Mesenchymal stem cell (in vitro differentiated cells and primary cell): Measurements from ENCODE around the gene CREB3L1.

Experiments
- DNase-seq: peaks from one replicate; pipeline ENCODE4 v3.0.0-alpha.2; 2013
- H2AFZ ChIP-seq: one replicate; pipeline ENCODE4 v1.6.1; 2013; ENCODE audit warnings: low read depth, mild to moderate bottlenecking, control low read depth, inconsistent platforms, low read length, moderate library complexity
- H2AK5ac ChIP-seq: 2 replicates; pipeline ENCODE4 v1.6.1; 2013; ENCODE audit warnings: low read length, moderate library complexity, mild to moderate bottlenecking, inconsistent platforms; ENCODE audit not compliant: severe bottlenecking
- H2BK120ac ChIP-seq: one replicate; pipeline ENCODE4 v1.6.1; 2013; ENCODE audit warnings: low read depth, mild to moderate bottlenecking, inconsistent platforms, low read length, moderate library complexity
- H2BK12ac ChIP-seq, 2 experiments: one replicate each; pipeline ENCODE4 v1.6.1; 2013; ENCODE audit warnings: inconsistent platforms in 2 of 2, low read length in 2 of 2, mild to moderate bottlenecking in 2 of 2, moderate library complexity in 2 of 2, control low read depth in 1 of 2
- H2BK15ac ChIP-seq: one replicate; pipeline ENCODE4 v1.6.1; 2013; ENCODE audit warnings: mild to moderate bottlenecking, low read depth, inconsistent platforms; ENCODE audit not compliant: poor library complexity, severe bottlenecking
- H2BK5ac ChIP-seq: 2 replicates; pipeline ENCODE4 v1.6.1; 2013; ENCODE audit warnings: low read depth, mild to moderate bottlenecking, low read length, control low read depth, inconsistent platforms; ENCODE audit not compliant: poor library complexity, severe bottlenecking
- H3K14ac ChIP-seq, 2 experiments: one replicate each; pipeline ENCODE4 v1.6.1; 2013; ENCODE audit warnings: inconsistent platforms in 2 of 2, low read length in 2 of 2, control low read depth in 1 of 2, mild to moderate bottlenecking in 1 of 2, moderate library complexity in 1 of 2
- H3K18ac ChIP-seq, 2 experiments: one replicate each; pipeline ENCODE4 v1.6.1; 2013; ENCODE audit warnings: inconsistent platforms in 2 of 2, low read length in 2 of 2, control low read depth in 1 of 2, low read depth in 1 of 2, mild to moderate bottlenecking in 1 of 2
- H3K23ac ChIP-seq, 2 experiments: one replicate each; pipeline ENCODE4 v1.6.1; 2013; ENCODE audit warnings: inconsistent platforms in 2 of 2, low read length in 2 of 2, mild to moderate bottlenecking in 2 of 2, moderate library complexity in 2 of 2, control low read depth in 1 of 2
- H3K27ac ChIP-seq: 2 replicates; pipeline ENCODE4 v1.5.1; 2013; ENCODE audit warnings: mild to moderate bottlenecking, moderate library complexity, low read length, control low read depth, inconsistent platforms; ENCODE audit not compliant: poor library complexity, severe bottlenecking
- H3K27me3 ChIP-seq, 2 experiments: 2 replicates each; pipeline versions ENCODE4 v1.6.1 to v1.7.0; 2013; ENCODE audit warnings: low read length in 2 of 2, mild to moderate bottlenecking in 2 of 2, moderate library complexity in 2 of 2, control low read depth in 1 of 2, inconsistent platforms in 1 of 2; ENCODE audit not compliant: control insufficient read depth in 1 of 2, insufficient read depth in 1 of 2
- H3K36me3 ChIP-seq, 2 experiments: 2 replicates each; pipeline versions ENCODE4 v1.6.1 to v1.7.0; 2013; ENCODE audit warnings: low read length in 2 of 2, control low read depth in 1 of 2, inconsistent platforms in 1 of 2, low read depth in 1 of 2, mild to moderate bottlenecking in 1 of 2; ENCODE audit not compliant: insufficient read depth in 2 of 2, control insufficient read depth in 1 of 2
- H3K4ac ChIP-seq, 2 experiments: one replicate each; pipeline ENCODE4 v1.6.1; 2013; ENCODE audit warnings: inconsistent platforms in 2 of 2, low read length in 2 of 2, mild to moderate bottlenecking in 2 of 2, moderate library complexity in 2 of 2, control low read depth in 1 of 2, low read depth in 1 of 2
- H3K4me1 ChIP-seq: 2 replicates; pipeline ENCODE4 v1.6.1; 2013; ENCODE audit warnings: low read depth, low read length, control low read depth; ENCODE audit not compliant: control insufficient read depth, insufficient read depth
- H3K4me2 ChIP-seq: 2 replicates; pipeline ENCODE4 v1.6.1; 2013; ENCODE audit warnings: low read length, mild to moderate bottlenecking, inconsistent platforms; ENCODE audit not compliant: poor library complexity, severe bottlenecking
- H3K4me3 ChIP-seq, 2 experiments: 2 replicates each; pipeline versions ENCODE4 v1.5.1 to v1.7.0; 2013; ENCODE audit warnings: low read length in 2 of 2, mild to moderate bottlenecking in 2 of 2, control low read depth in 1 of 2, low read depth in 1 of 2; ENCODE audit not compliant: insufficient read depth in 1 of 2
- H3K79me1 ChIP-seq: replicated peaks from 2 replicates; pipeline ENCODE4 v1.6.1; 2013; ENCODE audit warnings: mild to moderate bottlenecking, control low read depth, low read length, inconsistent platforms; ENCODE audit not compliant: poor library complexity, severe bottlenecking
- H3K9ac ChIP-seq: 2 replicates; pipeline ENCODE4 v1.7.0; 2013; ENCODE audit warnings: mild to moderate bottlenecking, low read length, moderate library complexity
- H3K9me3 ChIP-seq: 2 replicates; pipeline ENCODE4 v1.7.0; 2013; ENCODE audit warnings: mild to moderate bottlenecking, low read length; ENCODE audit not compliant: control insufficient read depth
- H4K8ac ChIP-seq: one replicate; pipeline ENCODE4 v1.6.1; 2013; ENCODE audit warnings: inconsistent platforms, mild to moderate bottlenecking, low read length, moderate library complexity
- H4K91ac ChIP-seq: one replicate; pipeline ENCODE4 v1.6.1; 2013; ENCODE audit warnings: mild to moderate bottlenecking, low read length, inconsistent platforms
- WGBS: methylation state at CpG from one replicate; pipeline ENCODE4 v1.1.7; 2013; ENCODE audit warnings: mixed read lengths; 5-methylcytosine and 5-hydroxymethylcytosine counted together

The CREB3L1 gene

DNA sequence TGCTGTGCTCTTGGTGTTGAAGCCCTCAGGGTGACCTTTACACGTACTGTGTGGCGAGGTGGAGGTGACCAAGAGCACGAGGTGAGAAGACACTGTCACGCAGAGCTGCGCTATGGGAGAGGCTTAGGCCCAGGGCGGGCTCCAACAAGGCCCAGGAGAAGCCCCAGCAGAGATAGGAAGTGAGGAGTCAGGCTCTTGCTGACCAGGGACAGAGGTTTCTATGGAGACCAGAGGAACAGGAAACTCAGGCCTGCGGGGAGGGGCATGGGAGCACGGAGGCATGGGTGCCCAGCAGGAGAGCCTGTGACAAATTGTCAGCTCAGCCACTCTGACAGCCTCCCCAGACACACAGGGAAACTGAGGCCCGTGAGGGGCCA, 85.6 kb downstream of the CREB3L1 start:
- Histone ChIP-seq H3K4me3 (peak overlapping the region in 1 of 2 experiments; percentile 10), H2AK5ac (peak overlapping the region; percentile 15), H4K91ac (peak overlapping the region; percentile 67), H3K9me3 (no peaks in the 10 kb centered on the region), H2BK120ac (no peak overlapping the region), H3K18ac (peak overlapping the region; percentile 37 to 96), H3K14ac (peak overlapping the region in 1 of 2 experiments; percentile 82), H2BK15ac (peak overlapping the region; percentile 66), H2BK12ac (peak overlapping the region in 1 of 2 experiments; percentile 94), H3K9ac (peak overlapping the region; percentile 42), H3K79me1 (peaks cover 20% of the 10 kb centered on the region), H2AFZ (no peak overlapping the region), H3K27ac (peak overlapping the region; percentile 59), H3K4me2 (peak overlapping the region; percentile 44), H3K4me1 (peaks cover 60% of the 10 kb centered on the region), H2BK5ac (no peak overlapping the region), H3K23ac (no peak overlapping the region), H3K36me3 (peaks cover 2 to 27% of the 10 kb centered on the region in 2 experiments), H3K4ac (peak overlapping the region in 1 of 2 experiments; percentile 96), H3K27me3 (no peaks in the 10 kb centered on the region), H4K8ac (peak overlapping the region; percentile 27)
- WGBS, result 40% methylated on average over 9 of the region's 9 CpGs
- DNase-seq, result peak; percentile 91

DNA sequence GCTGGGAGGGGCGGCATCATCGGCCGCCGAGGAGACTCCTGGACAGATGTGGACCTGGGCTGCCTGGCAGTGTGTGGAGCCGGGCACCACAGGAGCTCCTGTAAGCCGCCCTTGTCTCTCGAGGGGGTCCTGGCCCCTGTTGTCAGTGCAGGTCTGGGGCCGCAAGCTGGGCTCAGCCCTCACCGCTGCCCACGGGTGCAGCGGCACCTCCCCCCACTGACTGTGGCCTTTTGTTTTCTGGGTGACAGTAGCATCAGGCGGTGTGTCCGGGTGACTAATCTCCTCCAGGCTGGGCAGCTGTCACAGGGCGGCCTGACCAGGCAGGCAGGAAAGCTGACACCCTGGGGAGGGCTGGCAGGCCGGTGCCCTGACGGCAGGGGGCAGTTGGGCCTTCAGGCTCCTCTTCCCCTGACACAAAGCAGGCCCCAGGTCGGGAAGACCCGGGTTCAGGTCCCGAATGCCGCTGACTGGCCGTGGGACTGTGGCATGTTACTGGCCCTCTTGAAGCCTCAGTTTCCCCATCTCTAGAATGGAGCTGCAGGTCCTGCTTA, 86.1 kb downstream of the CREB3L1 start:
- peak overlapping the region; percentile 42 for H3K9ac ChIP-seq
- peak overlapping the region; percentile 16 to 91 for H3K18ac ChIP-seq
- H3K4ac ChIP-seq, result peak overlapping the region; percentile 29 to 47
- peak overlapping the region; percentile 46 for H4K8ac ChIP-seq
- peak overlapping the region in 1 of 2 experiments; percentile 10 for H3K4me3 ChIP-seq
- H2BK15ac ChIP-seq, result peak overlapping the region; percentile 20
- peak overlapping the region in 1 of 2 experiments; percentile 83 for H3K14ac ChIP-seq
- H2AK5ac ChIP-seq, result peak overlapping the region; percentile 15
- DNase-seq, result peak; percentile 62
- peaks cover 63% of the 10 kb centered on the region for H3K4me1 ChIP-seq
- peak overlapping the region; percentile 59 for H3K27ac ChIP-seq
- no peaks in the 10 kb centered on the region for H3K9me3 ChIP-seq
- no peaks in the 10 kb centered on the region for H3K27me3 ChIP-seq
- H2BK120ac ChIP-seq, result no peak overlapping the region
- H3K4me2 ChIP-seq, result peak overlapping the region; percentile 44
- no peak overlapping the region for H3K23ac ChIP-seq
- H2AFZ ChIP-seq, result no peak overlapping the region
- peak overlapping the region; percentile 49 to 89 for H2BK12ac ChIP-seq
- peaks cover 20% of the 10 kb centered on the region for H3K79me1 ChIP-seq
- WGBS, result 72% methylated on average over 21 of the region's 21 CpGs
- peaks cover 7 to 32% of the 10 kb centered on the region in 2 experiments for H3K36me3 ChIP-seq
- H4K91ac ChIP-seq, result peak overlapping the region; percentile 64
- H2BK5ac ChIP-seq, result no peak overlapping the region

DNA sequence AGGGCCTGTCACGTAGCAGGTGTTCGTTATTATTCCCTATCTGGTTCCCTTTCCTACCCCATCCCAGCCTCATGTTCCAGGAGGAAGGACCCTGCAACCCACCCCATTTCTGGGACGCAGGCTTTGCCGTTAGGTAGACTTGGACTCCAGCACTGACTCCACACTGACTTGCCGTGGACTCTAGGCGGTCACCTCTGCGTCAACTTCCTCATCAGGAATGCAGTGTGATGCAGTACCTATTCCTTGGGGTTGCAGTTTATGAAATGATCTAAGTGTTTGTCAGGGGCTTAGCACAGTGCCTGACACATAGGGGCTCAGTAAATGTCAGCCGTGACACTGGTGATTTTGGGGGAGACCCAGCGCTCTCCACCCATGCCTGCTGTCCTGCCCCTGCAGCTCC, 86.6 kb downstream of the CREB3L1 start:
- Histone ChIP-seq H3K23ac (no peak overlapping the region), H3K14ac (no peak overlapping the region), H2BK12ac (peak overlapping the region in 1 of 2 experiments; percentile 23), H3K4me1 (peaks cover 64% of the 10 kb centered on the region), H2AFZ (no peak overlapping the region), H3K27me3 (no peaks in the 10 kb centered on the region), H2BK5ac (no peak overlapping the region), H2AK5ac (peak overlapping the region; percentile 24), H4K91ac (no peak overlapping the region), H3K9ac (no peak overlapping the region), H3K4me3 (no peak overlapping the region), H3K9me3 (no peaks in the 10 kb centered on the region), H3K18ac (no peak overlapping the region), H3K4me2 (peak overlapping the region; percentile 44), H3K36me3 (peaks cover 8 to 33% of the 10 kb centered on the region in 2 experiments), H3K79me1 (peaks cover 21% of the 10 kb centered on the region), H2BK15ac (peak overlapping the region; percentile 20), H2BK120ac (no peak overlapping the region), H3K4ac (peak overlapping the region in 1 of 2 experiments; percentile 29), H3K27ac (peak overlapping the region; percentile 59), H4K8ac (peak overlapping the region; percentile 46)
- DNase-seq, result no peak
- WGBS, result 91% methylated on average over 9 of the region's 9 CpGs

DNA sequence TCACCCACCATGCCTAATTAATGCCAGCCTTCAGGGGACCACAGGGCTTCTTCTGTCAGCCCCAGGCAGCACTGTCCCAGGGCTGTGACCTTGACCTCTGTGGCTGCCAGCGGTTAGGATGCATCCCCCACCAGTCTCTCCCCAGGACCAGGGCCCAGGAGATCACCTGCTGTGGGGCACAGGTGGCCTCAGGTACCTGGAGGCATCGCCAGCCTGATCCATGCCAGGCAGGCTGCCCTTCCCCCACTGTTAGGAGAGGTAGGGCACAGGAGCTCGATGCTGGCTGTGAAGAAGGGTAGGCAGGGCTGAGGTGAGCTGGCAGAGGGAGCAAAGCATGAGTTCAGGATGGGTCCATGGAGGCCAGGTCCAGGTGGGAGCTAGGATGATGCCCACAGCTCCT, 87.3 kb downstream of the CREB3L1 start:
- H3K9me3 ChIP-seq, result no peaks in the 10 kb centered on the region
- no peak overlapping the region for H2AK5ac ChIP-seq
- no peak overlapping the region for H2AFZ ChIP-seq
- H4K91ac ChIP-seq, result peak overlapping the region; percentile 15
- H3K79me1 ChIP-seq, result peaks cover 23% of the 10 kb centered on the region
- no peak overlapping the region for H3K23ac ChIP-seq
- no peak overlapping the region for H3K4ac ChIP-seq
- no peak overlapping the region for H3K9ac ChIP-seq
- peaks cover 71% of the 10 kb centered on the region for H3K4me1 ChIP-seq
- H3K27me3 ChIP-seq, result no peaks in the 10 kb centered on the region
- H4K8ac ChIP-seq, result no peak overlapping the region
- peak overlapping the region in 1 of 2 experiments; percentile 2 for H2BK12ac ChIP-seq
- H3K36me3 ChIP-seq, result peaks cover 12 to 39% of the 10 kb centered on the region in 2 experiments
- no peak for DNase-seq
- no peak overlapping the region for H3K4me2 ChIP-seq
- WGBS, result 96% methylated on average over 3 of the region's 3 CpGs
- no peak overlapping the region for H2BK15ac ChIP-seq
- no peak overlapping the region for H3K14ac ChIP-seq
- H3K4me3 ChIP-seq, result no peak overlapping the region
- H2BK120ac ChIP-seq, result no peak overlapping the region
- H3K27ac ChIP-seq, result no peak overlapping the region
- H3K18ac ChIP-seq, result no peak overlapping the region
- H2BK5ac ChIP-seq, result no peak overlapping the region
